CD4-positive, CD25-positive, alpha-beta regulatory T cell (primary cell): ENCODE results near the gene INTS2. TPM values are rescaled to one million over a fixed set of nuclear protein-coding genes. Genes with fewer than 3 reads are reported as not detected.
"Not testable (repeated sequence)": the region's sequence is repeated elsewhere in the genome, so short reads cannot be mapped to it uniquely, and the experiment has no call there.

Source experiments
- ATAC-seq, 2 donors: fragments of 150-1000 bp; cut with Tn5 transposase; one replicate each; pipeline ENCODE4 v1.10.0; 2021; ENCODE audit warnings: low read depth in 2 of 2, moderate number of reproducible peaks in 2 of 2, moderate library complexity in 1 of 2
- DNase-seq, 3 donors: peaks; one replicate each; pipeline versions ENCODE4 v3.0.0 to v3.0.0-alpha.2; 2012 to 2022; ENCODE audit warnings: mixed read lengths in 1 of 3
- H3K27ac ChIP-seq: one replicate; pipeline ENCODE4 v1.7.0; 2013; ENCODE audit warnings: mild to moderate bottlenecking, low read length; ENCODE audit not compliant: insufficient read depth, poor library complexity, severe bottlenecking
- H3K27me3 ChIP-seq: one replicate; pipeline ENCODE4 v1.7.0; 2013; ENCODE audit warnings: low read length; ENCODE audit not compliant: control insufficient read depth, insufficient read depth
- H3K36me3 ChIP-seq: one replicate; pipeline ENCODE4 v1.7.0; 2013; ENCODE audit warnings: mild to moderate bottlenecking, low read length, moderate library complexity; ENCODE audit not compliant: control insufficient read depth, insufficient read depth
- H3K4me1 ChIP-seq: 2 replicates; pipeline ENCODE4 v1.7.0; 2013; ENCODE audit warnings: mild to moderate bottlenecking, low read length; ENCODE audit not compliant: insufficient read depth, control insufficient read depth, poor library complexity, severe bottlenecking
- H3K4me3 ChIP-seq: one replicate; pipeline ENCODE4 v1.7.0; 2013; ENCODE audit warnings: low read depth, mild to moderate bottlenecking, low read length, moderate library complexity
- H3K9me3 ChIP-seq, 2 experiments: 1 replicate in 1 of 2; 2 replicates in 1 of 2; pipeline ENCODE4 v1.7.0; 2013; ENCODE audit warnings: low read length in 2 of 2, mild to moderate bottlenecking in 1 of 2, moderate library complexity in 1 of 2; ENCODE audit not compliant: control insufficient read depth in 2 of 2
- H3K27ac Mint-ChIP-seq, 3 donors: one replicate each; pipeline ENCODE4 v1.8.0; 2020 to 2022; ENCODE audit warnings: mild to moderate bottlenecking in 3 of 3, mixed read lengths in 3 of 3, moderate library complexity in 2 of 3
- H3K27me3 Mint-ChIP-seq: one replicate; pipeline ENCODE4 v1.8.0; 2022; ENCODE audit warnings: mild to moderate bottlenecking, mixed read lengths
- H3K36me3 Mint-ChIP-seq: one replicate; pipeline ENCODE4 v1.8.0; 2020; ENCODE audit warnings: mixed read lengths
- H3K4me1 Mint-ChIP-seq, 4 donors: one replicate each; pipeline ENCODE4 v1.8.0; 2020 to 2022; ENCODE audit warnings: mixed read lengths in 4 of 4, mild to moderate bottlenecking in 1 of 4
- H3K4me3 Mint-ChIP-seq, 4 donors: one replicate each; pipeline ENCODE4 v1.8.0; 2020 to 2022; ENCODE audit warnings: mild to moderate bottlenecking in 4 of 4, mixed read lengths in 4 of 4, moderate library complexity in 3 of 4
- H3K9me3 Mint-ChIP-seq, 7 donors: one replicate each; pipeline ENCODE4 v1.8.0; 2020 to 2022; ENCODE audit warnings: mixed read lengths in 7 of 7, mild to moderate bottlenecking in 3 of 7, moderate library complexity in 2 of 7
- polyA plus RNA-seq, 4 donors: library from polyadenylated mRNA; unstranded; fragments of 300-500 nt; fragmentation: Illumina TruSeq; gene quantifications; one replicate each; pipeline ENCODE4 v1.2.3, GENCODE V29; 2021
- total RNA-seq: library from RNA; stranded (reverse); gene quantifications from one replicate; pipeline ENCODE4 v1.2.3, GENCODE V29; 2022

Gene INTS2
- total and polyA plus RNA-seq, 5 donors from 2014 or later: 3.3 to 10.3 (median 4.3) TPM

DNA sequence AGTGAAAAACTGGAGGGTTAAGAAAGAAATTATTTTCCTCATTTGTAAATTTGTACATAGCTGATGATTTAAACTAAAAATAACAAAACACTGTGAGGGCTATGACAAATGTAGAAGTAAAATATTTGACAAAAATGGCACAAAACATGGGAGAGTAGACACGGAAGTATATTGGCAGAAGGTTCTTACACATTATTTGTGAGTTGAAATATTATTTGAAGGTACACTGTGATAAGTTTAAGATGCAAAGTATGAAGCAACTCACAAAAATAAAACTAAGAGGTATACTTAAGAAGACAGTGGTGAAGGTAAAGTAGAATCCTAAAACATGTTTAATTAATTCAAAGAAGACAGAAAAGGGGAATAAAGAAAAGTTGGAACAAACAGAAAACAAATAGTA, 99.1 kb downstream of the INTS2 start:
- H3K4me1 Mint-ChIP-seq: peaks cover 0 to 4% (median 0%) of the 10 kb centered on the region in 4 donors
- ATAC-seq (no peak), DNase-seq (no peak)
- H3K4me1 ChIP-seq: no peaks in the 10 kb centered on the region
- H3K9me3 ChIP-seq: no peaks in the 10 kb centered on the region
- peaks cover 13% of the 10 kb centered on the region for H3K36me3 Mint-ChIP-seq
- no peak overlapping the region for H3K4me3 ChIP-seq
- H3K36me3 ChIP-seq: no peaks in the 10 kb centered on the region
- no peaks in the 10 kb centered on the region for H3K27me3 ChIP-seq
- H3K27ac Mint-ChIP-seq: no peak overlapping the region
- no peak overlapping the region for H3K27ac ChIP-seq
- peaks cover 0 to 3% (median 0%) of the 10 kb centered on the region in 7 donors for H3K9me3 Mint-ChIP-seq
- H3K27me3 Mint-ChIP-seq: no peaks in the 10 kb centered on the region
- H3K4me3 Mint-ChIP-seq: no peak overlapping the region

DNA sequence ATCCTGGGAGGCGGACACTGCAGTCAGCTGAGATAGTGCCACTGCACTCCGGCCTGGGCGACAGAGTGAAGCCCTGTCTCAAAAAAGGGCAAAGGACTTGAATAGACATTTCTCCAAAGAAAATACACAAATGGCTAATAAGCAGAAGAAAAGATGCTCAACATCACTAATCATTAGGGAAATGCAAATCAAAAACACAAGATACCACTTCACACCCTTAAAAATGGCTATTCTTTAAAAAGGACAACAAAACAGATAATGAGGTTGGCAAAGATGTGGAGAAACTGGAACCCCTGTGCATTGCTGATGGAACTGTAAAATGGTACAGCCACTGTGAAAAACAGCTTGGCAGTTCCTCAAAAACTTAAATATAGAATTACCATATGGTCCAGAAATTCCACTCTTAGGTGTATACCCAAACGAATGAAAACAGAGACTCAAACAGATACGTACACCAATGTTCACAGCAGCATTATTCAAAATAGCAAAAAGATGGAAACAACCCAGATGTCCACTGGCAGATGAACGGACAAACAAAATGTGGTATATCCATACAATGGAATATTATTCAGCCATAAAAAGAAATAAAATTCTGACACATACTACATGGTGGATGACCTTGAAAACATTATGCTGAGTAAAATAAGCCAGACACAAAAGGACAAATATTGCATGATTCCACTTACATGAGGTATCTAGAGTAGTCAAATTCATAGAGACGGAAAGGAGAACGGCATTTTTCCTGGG, 100.0 kb downstream of the INTS2 start:
- no peak for DNase-seq
- Mint-ChIP-seq H3K36me3 (peaks cover 13% of the 10 kb centered on the region), H3K9me3 (peaks cover 0 to 3% (median 0%) of the 10 kb centered on the region in 7 donors), H3K4me1 (peaks cover 0 to 8% (median 2%) of the 10 kb centered on the region in 4 donors), H3K27me3 (no peaks in the 10 kb centered on the region), H3K27ac (no peak overlapping the region), H3K4me3 (no peak overlapping the region)
- Histone ChIP-seq H3K27ac (no peak overlapping the region), H3K4me3 (no peak overlapping the region), H3K4me1 (no peaks in the 10 kb centered on the region), H3K27me3 (no peaks in the 10 kb centered on the region), H3K36me3 (no peaks in the 10 kb centered on the region), H3K9me3 (no peaks in the 10 kb centered on the region)
- ATAC-seq: no peak

DNA sequence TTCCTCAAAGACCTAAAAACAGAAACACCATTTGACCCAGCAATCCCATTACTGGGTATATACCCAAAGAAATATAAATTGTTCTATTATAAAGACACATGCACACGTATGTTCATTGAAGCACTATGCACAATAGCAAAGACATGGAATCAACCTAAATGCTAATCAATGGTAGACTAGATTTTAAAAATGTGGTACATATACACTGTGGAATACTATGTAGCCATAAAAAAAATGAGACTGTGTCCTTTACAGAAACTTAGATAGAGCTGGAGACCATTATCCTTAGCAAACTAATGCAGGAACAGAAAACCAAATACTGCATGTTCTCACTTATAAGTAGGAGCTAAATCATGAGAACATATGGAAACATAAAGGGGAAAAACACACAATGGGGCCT, 100.9 kb downstream of the INTS2 start:
- not testable (repeated sequence) for H3K27ac ChIP-seq, H3K27ac Mint-ChIP-seq, H3K36me3 ChIP-seq, H3K4me1 Mint-ChIP-seq, ATAC-seq, H3K9me3 Mint-ChIP-seq, H3K9me3 ChIP-seq, DNase-seq, H3K27me3 ChIP-seq, H3K4me3 Mint-ChIP-seq, H3K4me3 ChIP-seq, H3K4me1 ChIP-seq, H3K27me3 Mint-ChIP-seq
- H3K36me3 Mint-ChIP-seq: peaks cover 13% of the 10 kb centered on the region

DNA sequence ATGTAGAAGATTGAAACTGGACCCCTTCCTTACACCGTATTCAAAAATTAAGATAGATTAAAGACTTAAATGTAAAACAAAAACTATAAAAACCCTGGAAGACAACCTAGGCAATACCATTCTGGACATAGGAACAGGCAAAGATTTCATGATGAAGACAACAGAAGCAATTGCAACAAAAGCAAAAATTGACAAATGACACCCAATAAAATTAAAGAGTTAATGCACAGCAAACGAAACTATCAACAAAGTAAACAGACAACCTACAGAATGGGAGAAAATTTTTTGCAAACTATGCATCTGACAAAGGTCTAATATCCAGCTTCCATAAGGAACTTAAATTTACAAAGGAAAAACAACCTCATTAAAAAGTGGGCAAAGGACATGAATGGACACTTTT, 101.6 kb downstream of the INTS2 start:
- DNase-seq, H3K36me3 ChIP-seq, H3K27me3 ChIP-seq, H3K27ac Mint-ChIP-seq, H3K4me3 Mint-ChIP-seq, H3K4me1 ChIP-seq, ATAC-seq, H3K27ac ChIP-seq, H3K9me3 Mint-ChIP-seq, H3K4me1 Mint-ChIP-seq, H3K27me3 Mint-ChIP-seq, H3K9me3 ChIP-seq, H3K4me3 ChIP-seq: not testable (repeated sequence)
- H3K36me3 Mint-ChIP-seq: peaks cover 17% of the 10 kb centered on the region

DNA sequence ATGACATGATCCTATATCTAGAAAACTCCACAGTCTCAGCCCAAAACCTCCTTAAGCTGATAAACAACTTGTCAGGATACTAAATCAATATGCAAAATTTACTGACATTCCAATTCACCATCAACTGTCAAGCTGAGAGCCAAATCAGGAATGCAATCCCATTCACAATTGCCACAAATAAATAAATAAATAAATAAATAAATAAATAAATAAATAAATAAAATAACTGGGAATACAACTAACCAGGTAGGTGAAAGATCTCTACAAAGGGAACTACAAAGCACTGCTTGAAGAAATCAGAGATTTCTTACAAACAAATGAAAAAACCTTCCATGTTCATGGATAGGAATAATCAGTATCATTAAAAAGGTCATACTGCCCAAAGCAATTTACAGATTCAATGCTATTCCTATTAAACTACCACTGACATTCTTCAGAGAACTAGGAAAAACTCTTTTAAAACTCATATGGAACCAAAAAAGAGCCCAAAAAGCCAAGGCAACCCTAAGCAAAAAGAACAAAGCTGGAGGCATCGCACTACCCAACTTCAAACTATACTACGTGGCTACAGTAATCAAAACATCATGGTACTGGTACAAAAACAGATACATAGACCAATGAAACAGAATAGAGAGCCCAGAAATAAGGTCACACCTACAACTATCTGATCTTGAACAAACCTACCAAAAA, 102.2 kb downstream of the INTS2 start:
- ATAC-seq (no peak), DNase-seq (no peak)
- peaks cover 17% of the 10 kb centered on the region for H3K36me3 Mint-ChIP-seq
- peaks cover 0 to 3% (median 0%) of the 10 kb centered on the region in 7 donors for H3K9me3 Mint-ChIP-seq
- Histone ChIP-seq H3K4me1 (no peaks in the 10 kb centered on the region), H3K27me3 (no peaks in the 10 kb centered on the region), H3K9me3 (no peaks in the 10 kb centered on the region), H3K27ac (no peak overlapping the region), H3K4me3 (no peak overlapping the region), H3K36me3 (no peaks in the 10 kb centered on the region)
- H3K27me3 Mint-ChIP-seq: no peaks in the 10 kb centered on the region
- no peak overlapping the region for H3K4me3 Mint-ChIP-seq
- H3K27ac Mint-ChIP-seq: no peak overlapping the region
- H3K4me1 Mint-ChIP-seq: peaks cover 0 to 8% (median 6%) of the 10 kb centered on the region in 4 donors

DNA sequence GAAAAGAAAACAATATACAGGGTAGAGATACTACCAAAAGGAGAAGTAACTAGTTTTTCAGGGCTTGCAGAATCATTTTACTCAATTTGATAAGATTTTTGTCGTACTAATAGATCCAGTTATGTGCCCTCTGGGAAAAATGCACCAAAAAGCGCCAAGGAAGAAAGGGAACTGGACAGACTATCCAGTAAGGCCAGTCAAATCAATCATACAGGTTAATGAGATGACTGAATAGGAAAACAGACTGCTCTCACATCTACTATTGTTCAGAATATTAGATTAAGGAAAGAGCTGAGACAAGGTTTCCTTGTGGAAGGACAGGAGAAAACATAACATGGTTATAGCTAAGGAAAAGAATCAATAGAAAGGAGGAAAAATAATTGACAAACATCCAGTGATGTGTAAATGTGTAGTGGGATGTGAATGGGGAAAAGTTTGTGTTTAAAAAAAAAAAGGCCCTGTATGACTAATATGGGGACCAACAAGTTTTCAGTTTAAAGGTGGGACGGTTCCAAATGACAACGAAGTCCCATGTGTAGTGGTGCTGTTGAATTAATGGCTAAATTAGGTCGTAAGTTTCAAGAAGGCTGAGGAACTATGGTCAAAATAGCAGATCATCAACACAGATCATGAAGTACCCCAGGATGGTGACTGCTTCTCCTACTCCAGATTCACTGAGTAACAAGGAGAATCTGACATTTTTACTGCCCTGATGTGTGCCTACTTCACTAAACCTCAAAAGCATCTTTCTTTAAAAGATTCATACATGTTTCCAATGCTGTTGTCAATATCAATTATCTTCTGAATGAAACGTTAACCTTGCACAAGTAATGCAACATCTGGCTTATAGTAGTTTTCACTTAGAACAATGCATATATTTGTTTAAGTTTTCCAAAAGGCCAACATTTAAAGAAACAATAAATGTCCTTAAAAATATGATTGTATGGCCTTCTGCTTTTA, 105.2 kb downstream of the INTS2 start:
- H3K27me3 ChIP-seq: no peaks in the 10 kb centered on the region
- Mint-ChIP-seq H3K27me3 (no peaks in the 10 kb centered on the region), H3K9me3 (peaks cover 0 to 4% (median 0%) of the 10 kb centered on the region in 7 donors), H3K4me1 (peaks cover 0 to 8% (median 6%) of the 10 kb centered on the region in 4 donors), H3K27ac (no peak overlapping the region), H3K4me3 (no peak overlapping the region), H3K36me3 (peaks cover 14% of the 10 kb centered on the region)
- no peaks in the 10 kb centered on the region for H3K4me1 ChIP-seq
- H3K36me3 ChIP-seq: no peaks in the 10 kb centered on the region
- ATAC-seq: no peak
- no peak overlapping the region for H3K27ac ChIP-seq
- no peak for DNase-seq
- no peaks in the 10 kb centered on the region for H3K9me3 ChIP-seq
- H3K4me3 ChIP-seq: no peak overlapping the region

DNA sequence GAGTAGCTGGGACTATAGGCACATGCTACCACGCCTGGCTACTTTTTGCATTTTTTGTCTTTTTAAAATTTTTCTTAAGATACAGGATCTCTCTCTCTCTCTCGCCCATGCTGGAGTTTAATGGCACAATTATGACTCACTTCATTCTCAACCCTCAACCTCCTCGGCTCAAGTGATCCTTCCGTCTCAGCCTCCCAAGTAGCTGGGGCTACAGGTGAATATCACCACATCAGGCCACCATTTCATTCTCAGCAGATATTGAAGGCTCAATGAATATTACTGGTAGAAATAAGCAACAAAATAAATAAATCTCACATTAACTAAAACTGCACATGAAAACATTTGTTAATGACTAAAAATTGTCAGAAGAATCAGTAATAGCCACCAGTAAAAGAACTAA, 106.1 kb downstream of the INTS2 start:
- no peak overlapping the region for H3K27ac ChIP-seq
- no peaks in the 10 kb centered on the region for H3K4me1 ChIP-seq
- Mint-ChIP-seq H3K4me3 (no peak overlapping the region), H3K27ac (no peak overlapping the region), H3K27me3 (no peaks in the 10 kb centered on the region), H3K36me3 (peaks cover 8% of the 10 kb centered on the region), H3K9me3 (peaks cover 0 to 4% (median 0%) of the 10 kb centered on the region in 7 donors), H3K4me1 (peaks cover 0 to 15% (median 6%) of the 10 kb centered on the region in 4 donors)
- ATAC-seq (no peak), DNase-seq (no peak)
- no peaks in the 10 kb centered on the region for H3K9me3 ChIP-seq
- no peaks in the 10 kb centered on the region for H3K27me3 ChIP-seq
- H3K36me3 ChIP-seq: no peaks in the 10 kb centered on the region
- no peak overlapping the region for H3K4me3 ChIP-seq
